HepG2 (cell line): ENCODE measurements around the gene ZNF207. TPM values are rescaled to one million over a fixed set of nuclear protein-coding genes. Genes with fewer than 3 reads are reported as not detected.
A peak's percentile ranks its signal among the peaks of the same experiment; 100 is the strongest.

ENCODE experiments used
- CBX1 ChIP-seq: IDR thresholded peaks from one replicate; pipeline ENCODE4 v1.6.1; 2016; ENCODE audit warnings: antibody characterized with exemption, low read depth
- EEA1 ChIP-seq: sonication (generic); formaldehyde crosslinking; IDR thresholded peaks from 2 replicates; pipeline ENCODE4 v1.5.1; 2020; ENCODE audit warnings: mild to moderate bottlenecking, missing genetic modification reagents, borderline replicate concordance
- FOXC1 ChIP-seq: sonication (generic); formaldehyde crosslinking; IDR thresholded peaks from 2 replicates; pipeline ENCODE4 v1.8.0; 2022; ENCODE audit warnings: mild to moderate bottlenecking, missing genetic modification reagents, borderline replicate concordance
- FOXM1 ChIP-seq: sonication (generic); formaldehyde crosslinking; IDR thresholded peaks from 2 replicates; pipeline ENCODE4 v1.5.0; 2020; ENCODE audit warnings: missing genetic modification reagents
- HNRNPL ChIP-seq: fragments of 200-400 bp; formaldehyde crosslinking; IDR thresholded peaks from 2 replicates; pipeline ENCODE4 v1.6.1; 2017; ENCODE audit warnings: mild to moderate bottlenecking, low read depth, low read length
- HOXD1 ChIP-seq: sonication (generic); formaldehyde crosslinking; IDR thresholded peaks from 2 replicates; pipeline ENCODE4 v1.5.0; 2020; ENCODE audit warnings: missing genetic modification reagents
- IKZF5 ChIP-seq: IDR thresholded peaks from 2 replicates; pipeline ENCODE4 v1.6.1; 2018; ENCODE audit warnings: missing genetic modification reagents, mild to moderate bottlenecking, missing compliant biosample characterization
- LCORL ChIP-seq, 2 experiments: fragments of 450-650 bp in 1 of 2; sonication (generic) in 1 of 2; formaldehyde crosslinking in 1 of 2; IDR thresholded peaks; 2 replicates each; pipeline versions ENCODE4 v1.5.0 to v1.6.1; 2017 to 2020; ENCODE audit warnings: antibody characterized with exemption in 1 of 2, missing genetic modification reagents in 1 of 2
- RXRB ChIP-seq: IDR thresholded peaks from 2 replicates; pipeline ENCODE4 v1.6.1; 2016; ENCODE audit warnings: borderline replicate concordance, missing genetic modification reagents, missing compliant biosample characterization
- STAG1 ChIP-seq: sonication (generic); formaldehyde crosslinking; IDR thresholded peaks from 2 replicates; pipeline ENCODE4 v1.4.0; 2020; ENCODE audit warnings: missing genetic modification reagents
- ZIK1 ChIP-seq: sonication (generic); formaldehyde crosslinking; IDR thresholded peaks from 2 replicates; pipeline ENCODE4 v1.5.0; 2020; ENCODE audit warnings: mild to moderate bottlenecking, low read depth, missing genetic modification reagents, borderline replicate concordance
- ZNF18 ChIP-seq: sonication (generic); formaldehyde crosslinking; IDR thresholded peaks from 2 replicates; pipeline ENCODE4 v1.8.0; 2022; ENCODE audit warnings: mild to moderate bottlenecking, missing genetic modification reagents; ENCODE audit not compliant: insufficient replicate concordance
- ZNF276 ChIP-seq: sonication (generic); formaldehyde crosslinking; IDR thresholded peaks from 2 replicates; pipeline ENCODE4 v1.4.0; 2020; ENCODE audit warnings: mild to moderate bottlenecking, low read depth, missing genetic modification reagents
- ZNF333 ChIP-seq: sonication (generic); formaldehyde crosslinking; IDR thresholded peaks from 2 replicates; pipeline ENCODE4 v1.4.0; 2020; ENCODE audit warnings: mild to moderate bottlenecking, missing genetic modification reagents, borderline replicate concordance
- ZNF589 ChIP-seq: sonication (generic); formaldehyde crosslinking; conservative IDR thresholded peaks from 2 replicates; pipeline ENCODE4 v1.8.0; 2022; ENCODE audit warnings: mild to moderate bottlenecking, moderate library complexity, missing genetic modification reagents
- ZNF775 ChIP-seq: sonication (generic); formaldehyde crosslinking; IDR thresholded peaks from 2 replicates; pipeline ENCODE4 v1.4.0; 2020; ENCODE audit warnings: missing genetic modification reagents, mild to moderate bottlenecking, moderate library complexity, borderline replicate concordance
- ZSCAN25 ChIP-seq: sonication (generic); formaldehyde crosslinking; IDR thresholded peaks from 2 replicates; pipeline ENCODE4 v1.8.0; 2022; ENCODE audit warnings: mild to moderate bottlenecking, missing genetic modification reagents
- polyA plus RNA-seq, 8 experiments: library from polyadenylated mRNA; depleted of rRNA in 3 of 8; stranded (reverse) in 7 of 8; unstranded in 1 of 8; fragments of >200 nt; fragmentation: Illumina TruSeq in 4 of 8; extraction: Trizol in 4 of 8; gene quantifications; 2 replicates each; pipeline versions ENCODE4 v1.2.1 to v1.2.3, GENCODE V29; 2011 to 2016; ENCODE audit warnings: low read depth in 4 of 8, missing spikeins in 1 of 8, mixed read lengths in 1 of 8; ENCODE audit not compliant: insufficient read depth in 1 of 8
- total RNA-seq, 5 experiments: library from RNA; depleted of rRNA; stranded (reverse); fragments of >200 nt; fragmentation: Illumina TruSeq; extraction: Trizol; gene quantifications; 2 replicates each; pipeline ENCODE4 v1.2.3, GENCODE V29; 2016; ENCODE audit warnings: low read depth in 1 of 5
- TF ChIP-seq, protein P1 (sequence below): sonication (generic); formaldehyde crosslinking; IDR thresholded peaks from 2 replicates; pipeline ENCODE4 v1.4.0; 2020; ENCODE audit warnings: missing genetic modification reagents, low read depth, mild to moderate bottlenecking, borderline replicate concordance
- TF ChIP-seq, protein P2 (sequence below): sonication (generic); IDR thresholded peaks from 2 replicates; pipeline ENCODE4 v1.6.1; 2016; ENCODE audit warnings: low read depth, borderline replicate concordance
- TF ChIP-seq, protein P3 (sequence below): conservative IDR thresholded peaks from 2 replicates; pipeline ENCODE4 v1.6.1; 2018; ENCODE audit warnings: missing genetic modification reagents

The ZNF207 gene
- total and polyA plus RNA-seq, 2 of the 13 experiments (the other 11 are each of a cell fraction or from before 2014, with no cell fraction given) = 150 to 164 TPM

GRCh38 chr17:32341857-32342602 lies 7.9 kb upstream of the ZNF207 start, which contains the start of gene C17orf75 (continued):
- TF ChIP-seq ZSCAN25 (CRISPR knock-in tag) = peak; percentile 67; the same call in 1 of the 2 replicates
- TF ChIP-seq ZNF775 (CRISPR knock-in tag) = no peak
- peak; percentile 69; the same call in 1 of the 2 replicates for TF ChIP-seq ZNF589 (CRISPR knock-in tag)
- TF ChIP-seq, protein P1, sequence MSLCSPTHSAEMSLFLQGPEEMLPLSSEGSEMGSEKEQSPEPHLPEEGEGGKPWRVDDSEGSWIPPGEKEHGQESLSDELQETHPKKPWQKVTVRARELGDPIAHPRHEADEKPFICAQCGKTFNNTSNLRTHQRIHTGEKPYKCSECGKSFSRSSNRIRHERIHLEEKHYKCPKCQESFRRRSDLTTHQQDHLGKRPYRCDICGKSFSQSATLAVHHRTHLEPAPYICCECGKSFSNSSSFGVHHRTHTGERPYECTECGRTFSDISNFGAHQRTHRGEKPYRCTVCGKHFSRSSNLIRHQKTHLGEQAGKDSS (CRISPR knock-in tag) = peak; percentile 72; the same call in 1 of the 2 replicates
- peak; percentile 70 for TF ChIP-seq FOXC1 (CRISPR knock-in tag)
- no peak for TF ChIP-seq LCORL (IDR thresholded peaks at IDR 0.05)
- TF ChIP-seq LCORL (CRISPR knock-in tag; IDR thresholded peaks at IDR 0.05) = peak; percentile 80
- peak; percentile 82; the same call in 1 of the 2 replicates for TF ChIP-seq IKZF5 (CRISPR knock-in tag)
- peak; percentile 21; the same call in 1 of the 2 replicates for TF ChIP-seq EEA1 (CRISPR knock-in tag)
- TF ChIP-seq, protein P2, sequence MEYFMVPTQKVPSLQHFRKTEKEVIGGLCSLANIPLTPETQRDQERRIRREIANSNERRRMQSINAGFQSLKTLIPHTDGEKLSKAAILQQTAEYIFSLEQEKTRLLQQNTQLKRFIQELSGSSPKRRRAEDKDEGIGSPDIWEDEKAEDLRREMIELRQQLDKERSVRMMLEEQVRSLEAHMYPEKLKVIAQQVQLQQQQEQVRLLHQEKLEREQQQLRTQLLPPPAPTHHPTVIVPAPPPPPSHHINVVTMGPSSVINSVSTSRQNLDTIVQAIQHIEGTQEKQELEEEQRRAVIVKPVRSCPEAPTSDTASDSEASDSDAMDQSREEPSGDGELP = peak; percentile 49; the same call in 1 of the 2 replicates
- TF ChIP-seq HNRNPL = peak; percentile 65; the same call in 1 of the 2 replicates
- no peak for TF ChIP-seq STAG1 (CRISPR knock-in tag)
- no peak for TF ChIP-seq ZNF276 (CRISPR knock-in tag)
- peak; percentile 58; the same call in 1 of the 2 replicates for TF ChIP-seq HOXD1
- TF ChIP-seq CBX1 = no peak
- TF ChIP-seq ZIK1 (CRISPR knock-in tag) = peak; percentile 80; the same call in 1 of the 2 replicates
- TF ChIP-seq, protein P3, sequence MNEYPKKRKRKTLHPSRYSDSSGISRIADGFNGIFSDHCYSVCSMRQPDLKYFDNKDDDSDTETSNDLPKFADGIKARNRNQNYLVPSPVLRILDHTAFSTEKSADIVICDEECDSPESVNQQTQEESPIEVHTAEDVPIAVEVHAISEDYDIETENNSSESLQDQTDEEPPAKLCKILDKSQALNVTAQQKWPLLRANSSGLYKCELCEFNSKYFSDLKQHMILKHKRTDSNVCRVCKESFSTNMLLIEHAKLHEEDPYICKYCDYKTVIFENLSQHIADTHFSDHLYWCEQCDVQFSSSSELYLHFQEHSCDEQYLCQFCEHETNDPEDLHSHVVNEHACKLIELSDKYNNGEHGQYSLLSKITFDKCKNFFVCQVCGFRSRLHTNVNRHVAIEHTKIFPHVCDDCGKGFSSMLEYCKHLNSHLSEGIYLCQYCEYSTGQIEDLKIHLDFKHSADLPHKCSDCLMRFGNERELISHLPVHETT (CRISPR knock-in tag) = peak; percentile 86
- peak; percentile 48 for TF ChIP-seq ZNF18 (CRISPR knock-in tag)
- peak; percentile 45; the same call in 1 of the 2 replicates for TF ChIP-seq ZNF333 (CRISPR knock-in tag)
- peak; percentile 86 for TF ChIP-seq RXRB
- no peak for TF ChIP-seq FOXM1
